ENCODE results near the gene TCN2. TPM values are rescaled to one million over a fixed set of nuclear protein-coding genes. Genes with fewer than 3 reads are reported as not detected.
A peak's percentile ranks its signal among the peaks of the same experiment; 100 is the strongest.
"Not testable (repeated sequence)": the region's sequence is repeated elsewhere in the genome, so short reads cannot be mapped to it uniquely, and the experiment has no call there.

TCN2 gene
- total and polyA plus RNA-seq, 10 of the 15 experiments (the other 5 are each of a cell fraction or from before 2014, with no cell fraction given) = 5.4 to 21.8 (median 11.0) TPM

DNA sequence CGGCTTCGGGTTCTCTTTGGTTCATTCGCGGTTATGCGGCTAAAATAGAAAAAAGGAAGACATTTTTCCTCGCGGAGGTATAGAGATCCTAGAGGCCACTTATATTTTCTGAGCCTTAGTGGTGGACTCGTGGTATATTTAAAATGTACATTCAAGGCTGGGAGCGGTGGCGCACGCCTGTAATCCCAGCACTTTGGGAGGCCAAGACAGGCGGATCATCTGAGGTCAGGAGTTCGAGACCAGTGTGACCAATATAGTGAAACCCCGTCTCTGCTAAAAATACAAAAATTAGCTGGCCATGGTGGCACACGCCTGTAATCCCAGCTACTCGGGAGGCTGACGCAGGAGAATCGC lies 14.6 kb upstream of the TCN2 start:
- ChIA-PET CTCF (interaction anchor here (0.7 to 6.6 kb wide), 6 partner anchors 10 to 376 kb away, joined by 3 to 45 read pairs (median 6); partner anchors contain the start of genes MORC2, SLC35E4 and TCN2), POLR2A (interaction anchor here (1.2 to 1.3 kb wide), 3 partner anchors 12 to 16 kb away, joined by 3 to 7 read pairs (median 4); no protein-coding TSS in a partner anchor), SMC1A (ENCODE audit: uncharacterized antibody, unreplicated experiment) (interaction anchor here (0.7 to 0.9 kb wide), 3 partner anchors 9 to 163 kb away, joined by 3 to 4 read pairs (median 3); no protein-coding TSS in a partner anchor)
- H3K4me1 ChIP-seq (ENCODE audit: control insufficient read depth, insufficient read depth, low read length); ATAC-seq; H3K4me3 ChIP-seq; FAIRE-seq; BruUV-seq (replicated peaks); H3K9ac ChIP-seq (ENCODE audit: control insufficient read depth, insufficient read depth, low read length); RAD21 ChIA-PET (ENCODE audit: unreplicated experiment); H3K9me3 ChIP-seq (replicated peaks; ENCODE audit: control insufficient read depth, insufficient read depth, low read length); H4K20me1 ChIP-seq (ENCODE audit: control insufficient read depth, insufficient read depth); DNase-seq (ENCODE audit: low read depth, low spot score); intact Hi-C loops (cut with micrococcal nuclease; ENCODE audit: unreplicated experiment); H3K27me3 ChIP-seq (replicated peaks in 1 of 2; ENCODE audit: control insufficient read depth in 2 of 2, insufficient read depth in 2 of 2, low read length in 1 of 2); H3K27ac ChIP-seq (ENCODE audit: control insufficient read depth, insufficient read depth); in situ Hi-C loops (cut with MboI); H2AFZ ChIP-seq (ENCODE audit: control insufficient read depth, low read depth, low read length): not testable (repeated sequence)
- Histone ChIP-seq H3K36me3 (ENCODE audit: control insufficient read depth in 2 of 2, insufficient read depth in 2 of 2, low read length in 1 of 2) (peaks cover 4 to 18% of the 10 kb centered on the region in 2 experiments), H3K79me2 (ENCODE audit: control insufficient read depth, insufficient read depth, low read length) (peaks cover 26% of the 10 kb centered on the region), H3K4me2 (ENCODE audit: control insufficient read depth, insufficient read depth) (peak overlapping the region; percentile 56; the same call in 1 of the 2 replicates)
- WGBS (ENCODE audit: insufficient coverage, insufficient replicate concordance, low lambda C conversion rate, missing lambda C conversion rate) = 29% methylated on average over 18 of the region's 18 CpGs
- TF ChIP-seq, protein P1, sequence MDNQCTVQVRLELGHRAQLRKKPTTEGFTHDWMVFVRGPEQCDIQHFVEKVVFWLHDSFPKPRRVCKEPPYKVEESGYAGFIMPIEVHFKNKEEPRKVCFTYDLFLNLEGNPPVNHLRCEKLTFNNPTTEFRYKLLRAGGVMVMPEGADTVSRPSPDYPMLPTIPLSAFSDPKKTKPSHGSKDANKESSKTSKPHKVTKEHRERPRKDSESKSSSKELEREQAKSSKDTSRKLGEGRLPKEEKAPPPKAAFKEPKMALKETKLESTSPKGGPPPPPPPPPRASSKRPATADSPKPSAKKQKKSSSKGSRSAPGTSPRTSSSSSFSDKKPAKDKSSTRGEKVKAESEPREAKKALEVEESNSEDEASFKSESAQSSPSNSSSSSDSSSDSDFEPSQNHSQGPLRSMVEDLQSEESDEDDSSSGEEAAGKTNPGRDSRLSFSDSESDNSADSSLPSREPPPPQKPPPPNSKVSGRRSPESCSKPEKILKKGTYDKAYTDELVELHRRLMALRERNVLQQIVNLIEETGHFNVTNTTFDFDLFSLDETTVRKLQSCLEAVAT (IDR thresholded peaks at IDR 0.05) = 0 out of 2 replicates have a peak, but pooled peaks have one; percentile 45
- peak; percentile 8 for TF ChIP-seq KLF5 (IDR thresholded peaks at IDR 0.05; ENCODE audit: partially characterized antibody)
- TF ChIP-seq, protein P2, sequence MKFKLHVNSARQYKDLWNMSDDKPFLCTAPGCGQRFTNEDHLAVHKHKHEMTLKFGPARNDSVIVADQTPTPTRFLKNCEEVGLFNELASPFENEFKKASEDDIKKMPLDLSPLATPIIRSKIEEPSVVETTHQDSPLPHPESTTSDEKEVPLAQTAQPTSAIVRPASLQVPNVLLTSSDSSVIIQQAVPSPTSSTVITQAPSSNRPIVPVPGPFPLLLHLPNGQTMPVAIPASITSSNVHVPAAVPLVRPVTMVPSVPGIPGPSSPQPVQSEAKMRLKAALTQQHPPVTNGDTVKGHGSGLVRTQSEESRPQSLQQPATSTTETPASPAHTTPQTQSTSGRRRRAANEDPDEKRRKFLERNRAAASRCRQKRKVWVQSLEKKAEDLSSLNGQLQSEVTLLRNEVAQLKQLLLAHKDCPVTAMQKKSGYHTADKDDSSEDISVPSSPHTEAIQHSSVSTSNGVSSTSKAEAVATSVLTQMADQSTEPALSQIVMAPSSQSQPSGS (IDR thresholded peaks at IDR 0.05; ENCODE audit: low read length) = 0 out of 2 replicates have a peak, but pooled peaks have one; percentile 5

All from GM12878 (cell line).